ENCODE data around the gene SPATA9.
"Not testable (repeated sequence)": the region's sequence is repeated elsewhere in the genome, so short reads cannot be mapped to it uniquely, and the experiment has no call there.

Gene SPATA9

GRCh38 chr5:95673081-95673480 is 9.7 kb downstream of the SPATA9 start:
- DNase-seq: no peak

GRCh38 chr5:95672641-95673040 is 10.2 kb downstream of the SPATA9 start:
- no peak for DNase-seq

DNA sequence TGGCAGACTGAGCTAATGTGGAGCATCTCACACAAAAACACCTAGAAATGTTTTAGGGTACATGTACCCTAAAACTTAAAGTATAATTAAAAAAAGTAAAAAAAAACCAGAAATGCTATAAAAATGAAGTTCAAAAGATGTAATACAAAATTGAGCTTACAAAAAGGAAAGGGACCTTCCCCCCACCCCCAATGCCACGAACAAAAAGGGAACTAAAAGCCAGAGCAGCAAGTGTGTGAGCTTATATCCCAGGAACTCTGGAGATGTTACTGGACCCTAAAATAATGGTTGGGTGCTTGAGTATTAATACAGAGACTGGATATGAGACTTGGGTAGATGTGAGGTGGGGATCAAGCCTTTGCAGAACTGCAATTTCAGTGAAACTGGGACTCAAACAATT is 11.0 kb downstream of the SPATA9 start:
- DNase-seq: no peak

DNA sequence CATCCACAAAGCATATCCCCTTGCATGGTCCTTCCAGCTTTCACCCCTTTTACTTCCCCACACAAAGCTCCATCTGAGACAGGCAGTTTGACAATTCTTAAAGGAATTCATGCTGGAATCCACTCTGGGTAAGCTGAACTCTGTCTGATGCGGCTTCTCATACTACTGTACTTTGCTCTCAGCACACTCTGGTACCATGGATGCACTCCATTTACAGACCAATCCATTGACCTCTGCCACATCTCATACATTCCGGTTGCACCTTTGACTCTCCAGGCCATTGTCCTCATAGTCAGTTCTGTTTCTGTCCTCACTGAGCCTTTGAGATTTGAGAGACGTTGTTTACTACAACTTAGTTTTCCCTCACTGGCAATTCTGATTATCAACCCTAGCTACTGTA is 12.2 kb downstream of the SPATA9 start:
- DNase-seq: no peak

- DNase-seq: no peak
Observed at GRCh38 chr5:95669985-95670384, 12.8 kb downstream of the SPATA9 start.

GRCh38 chr5:95669540-95669939 is 13.3 kb downstream of the SPATA9 start:
- DNase-seq: peak in 6 of 14 donors; percentile 5 to 90 (median 22)

DNA sequence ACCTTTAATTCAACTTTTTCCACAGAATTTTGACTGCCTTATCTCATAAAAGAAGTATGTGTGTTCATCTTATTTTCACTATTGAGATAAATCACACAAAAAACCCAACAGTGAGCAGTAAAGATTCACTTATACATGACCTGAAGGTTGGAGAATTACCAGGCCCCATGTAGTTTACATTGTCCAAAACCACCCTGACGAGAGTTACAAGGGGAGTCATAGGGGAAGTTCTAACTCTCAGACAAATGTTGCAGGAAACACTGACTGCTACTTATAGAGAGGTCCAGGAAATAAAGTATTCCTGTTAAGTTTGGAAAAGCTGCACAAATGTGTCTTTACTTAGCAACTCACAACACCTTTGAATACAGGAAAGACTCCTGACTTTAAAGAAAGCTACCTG is 14.1 kb downstream of the SPATA9 start:
- DNase-seq: no peak

- no peak for DNase-seq
Observed at GRCh38 chr5:95668216-95668615, 14.6 kb downstream of the SPATA9 start.

GRCh38 chr5:95667678-95668077 is 15.1 kb downstream of the SPATA9 start:
- no peak for DNase-seq

GRCh38 chr5:95667061-95667618 is 15.7 kb downstream of the SPATA9 start:
- peak in 2 of 14 donors; percentile 2 to 9 for DNase-seq

GRCh38 chr5:95664204-95664786 is 18.5 kb downstream of the SPATA9 start:
- DNase-seq: peak in 3 of 14 donors; percentile 14 to 48 (median 16)

DNA sequence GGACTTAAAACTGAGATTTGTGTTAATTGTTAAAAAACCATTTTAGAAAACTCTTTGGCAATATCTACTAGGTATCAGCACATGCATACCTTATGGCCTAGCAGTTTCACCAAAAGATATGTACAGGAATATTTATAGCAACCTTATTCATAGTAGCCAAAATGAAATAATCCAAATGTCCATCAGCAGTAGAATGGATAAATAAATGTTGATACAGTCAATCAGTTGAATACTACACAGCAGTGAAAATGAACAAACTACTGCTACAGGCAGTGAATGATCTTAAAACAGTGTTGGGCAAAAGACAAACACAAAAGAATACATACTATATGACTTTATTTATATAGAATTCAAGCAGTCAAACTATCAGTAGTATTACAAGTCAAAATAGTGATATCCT is 19.8 kb downstream of the SPATA9 start:
- no peak for DNase-seq

GRCh38 chr5:95660060-95660459 is 22.7 kb downstream of the SPATA9 start:
- DNase-seq: no peak

- no peak for DNase-seq
Observed at GRCh38 chr5:95655575-95655974, 27.2 kb downstream of the SPATA9 start.

DNA sequence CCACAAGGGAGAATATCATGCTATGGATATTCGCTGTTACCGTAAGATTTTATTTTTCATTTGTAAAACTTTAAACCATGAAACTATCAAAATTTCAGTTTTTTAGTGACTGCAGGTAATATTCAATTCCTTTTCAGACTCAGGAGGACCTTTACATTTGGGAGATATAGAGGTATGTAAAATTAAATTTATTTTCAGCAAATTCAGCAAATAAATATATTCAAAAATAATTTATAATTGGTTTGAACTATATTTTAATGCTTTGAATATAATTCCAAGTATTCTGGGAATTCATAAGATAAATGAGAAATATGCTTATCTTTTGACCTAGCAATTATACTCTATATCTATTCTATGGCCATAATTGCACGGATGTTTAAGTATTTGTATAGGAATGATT is 28.6 kb downstream of the SPATA9 start:
- DNase-seq: no peak

DNA sequence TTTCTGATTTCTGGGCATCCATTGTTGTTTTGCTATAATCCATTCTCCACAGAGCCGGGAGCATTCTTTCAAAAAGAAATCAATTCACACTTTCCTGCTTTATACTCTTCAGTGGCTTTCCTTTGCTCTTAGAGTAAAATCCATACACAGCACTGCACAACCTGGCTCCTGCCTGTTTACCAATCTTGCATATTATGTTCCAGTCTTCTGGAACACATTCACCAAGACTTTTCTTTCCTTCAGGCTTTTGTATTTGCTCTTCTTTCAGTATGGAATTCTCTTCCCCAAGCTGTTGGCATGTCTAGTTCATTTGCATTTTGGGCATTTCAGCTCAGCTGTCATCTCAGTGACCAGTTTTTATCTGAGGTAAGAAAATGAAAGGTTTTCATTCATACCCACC is 29.9 kb downstream of the SPATA9 start:
- no peak for DNase-seq

DNA sequence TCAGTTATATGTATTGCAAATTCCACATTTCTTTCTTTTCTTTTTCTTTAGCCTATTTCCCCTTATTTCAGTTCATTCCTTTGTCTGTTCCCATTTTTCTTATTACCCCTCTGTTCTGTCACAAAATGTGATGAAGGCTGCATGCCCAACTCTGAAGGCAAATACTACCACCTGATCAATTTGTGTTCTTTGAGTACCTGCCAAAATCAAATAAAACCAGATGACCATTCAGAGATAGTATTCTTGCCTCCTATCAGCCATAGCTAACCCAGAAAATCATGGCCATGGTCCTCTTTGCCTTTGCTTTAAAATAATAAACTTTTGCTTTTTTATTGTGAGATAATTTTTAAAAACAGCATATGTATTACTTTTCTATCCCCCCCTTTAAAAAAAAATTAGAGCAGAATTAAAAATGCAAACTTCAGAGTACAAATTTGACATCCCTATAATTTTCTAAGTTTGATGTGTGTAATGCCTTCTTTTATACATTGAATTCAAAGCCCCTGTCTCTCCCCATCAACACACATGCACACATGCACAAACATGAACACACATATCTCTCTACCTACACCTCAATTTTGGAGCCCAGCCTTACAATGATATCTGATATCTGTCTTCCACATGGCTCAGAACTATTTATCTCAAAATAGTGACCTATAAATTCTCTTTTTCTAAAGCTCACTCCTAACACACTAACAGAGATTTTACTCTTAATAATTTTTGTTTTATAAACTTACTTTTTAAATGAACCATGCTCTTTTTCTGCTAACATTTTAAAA is 32.8 kb downstream of the SPATA9 start:
- no peak for DNase-seq

- no peak for DNase-seq
Observed at GRCh38 chr5:95649274-95649673, 33.5 kb downstream of the SPATA9 start.

DNA sequence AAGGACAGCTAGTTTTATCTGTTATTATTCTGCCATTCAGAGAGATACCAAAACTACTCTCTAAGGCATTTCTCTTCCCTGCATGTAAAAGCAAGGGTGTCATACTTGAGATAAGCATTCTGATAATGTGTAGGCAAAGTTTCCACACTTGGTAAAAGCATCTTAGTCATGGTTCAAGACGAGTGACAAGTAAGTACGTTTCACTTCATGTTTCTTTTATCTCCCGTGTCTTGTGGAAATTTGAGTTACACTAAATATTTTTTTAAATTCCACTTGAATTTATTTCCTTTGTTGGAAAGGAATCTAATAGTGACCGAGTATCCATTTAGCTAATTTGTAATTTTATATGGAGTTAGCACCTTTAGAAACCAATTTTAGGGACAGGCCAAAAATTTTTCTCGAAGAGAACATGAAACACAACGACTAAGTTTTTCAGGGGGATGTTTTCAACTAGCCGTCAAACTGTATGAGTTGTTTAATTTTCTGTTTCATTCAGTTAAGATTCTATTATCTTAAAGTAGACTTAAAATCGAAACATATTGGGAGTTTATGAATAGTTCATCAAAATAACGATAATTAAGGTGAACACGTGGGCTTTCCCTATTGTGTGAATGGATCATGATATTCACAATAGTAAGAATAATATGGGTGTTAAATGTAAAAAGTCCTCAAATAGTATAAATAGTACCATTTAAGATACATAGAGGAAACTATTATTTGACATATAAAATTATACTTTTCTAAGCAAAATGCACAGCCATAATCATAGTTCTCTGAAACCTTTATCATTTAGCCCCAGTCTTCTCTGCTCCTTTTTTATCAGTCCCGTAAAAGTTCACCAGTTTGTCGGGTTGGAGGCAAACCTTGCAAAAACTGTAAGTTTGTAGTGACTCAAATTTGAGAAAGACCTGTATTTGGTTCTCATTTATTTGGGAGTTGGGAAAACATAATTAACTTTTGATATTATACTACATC is 34.6 kb downstream of the SPATA9 start:
- DNase-seq: no peak

- DNase-seq: peak; percentile 54 to 96 (median 92)
Observed at GRCh38 chr5:95646569-95647431, 36.0 kb downstream of the SPATA9 start, which contains the start of gene RFESD. TSS of gene RFESD (plus strand) at chr5:95646777. CDS start at chr5:95652272, 5,495 bp downstream.

DNA sequence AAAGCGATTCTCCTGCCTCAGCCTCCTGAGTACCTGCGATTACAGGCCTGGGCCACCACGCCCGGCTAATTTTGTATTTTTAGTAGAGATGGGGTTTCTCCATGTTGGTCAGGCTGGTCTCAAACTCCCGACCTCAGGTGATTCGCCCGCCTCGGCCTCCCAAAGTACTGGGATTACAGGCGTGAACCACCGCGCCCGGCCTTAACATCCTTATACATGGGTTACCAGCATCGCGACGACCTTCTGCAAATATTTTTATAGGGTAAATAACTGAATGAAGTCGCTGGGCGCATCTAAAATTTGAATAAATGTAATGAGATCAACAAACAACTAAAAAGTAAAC is 36.6 kb downstream of the SPATA9 start:
- DNase-seq: not testable (repeated sequence)
